Anterior cingulate cortex (tissue), 58 donors: ENCODE data around the gene SLC25A5.
A peak's percentile ranks its signal among the peaks of the same experiment; 100 is the strongest.
"Not testable (repeated sequence)": the region's sequence is repeated elsewhere in the genome, so short reads cannot be mapped to it uniquely, and the experiment has no call there.

ENCODE experiments used
- DNase-seq, 58 donors: peaks; one replicate each; lab custom pipeline; 2025; lab: John Stamatoyannopoulos, UW

SLC25A5 gene

DNA sequence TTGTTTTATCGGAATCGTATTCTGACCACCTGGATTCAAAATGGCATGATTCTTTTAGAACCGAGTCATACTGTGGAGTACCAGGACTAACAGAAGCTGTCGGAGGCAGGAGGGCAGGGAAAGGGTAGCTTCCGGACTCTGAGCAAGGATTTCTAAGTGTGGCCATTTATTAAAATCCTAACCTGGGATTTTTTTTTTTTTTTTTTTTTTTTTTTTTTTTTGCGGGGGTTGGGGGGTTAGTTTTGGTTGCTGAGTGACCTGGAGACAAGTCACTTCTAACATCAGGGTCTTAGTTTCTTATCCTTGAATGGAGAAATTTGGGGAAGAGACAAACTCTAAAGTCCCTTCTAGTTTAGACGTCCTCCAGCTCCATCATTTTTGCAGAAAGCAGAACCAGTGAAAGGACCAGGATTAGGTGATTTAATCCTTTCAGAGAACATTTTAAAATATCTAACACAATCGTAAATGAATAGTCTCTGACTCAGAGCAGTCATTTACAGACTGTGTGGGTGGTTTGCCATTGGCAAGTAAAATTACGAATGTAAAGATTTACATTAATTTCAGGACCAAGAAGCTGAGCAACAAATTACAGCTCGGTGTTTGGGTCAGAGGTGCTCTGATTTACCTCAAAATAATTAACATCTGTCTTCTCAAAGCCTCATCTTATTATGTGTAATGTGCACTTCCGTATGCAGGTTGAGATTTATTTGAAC is 7.3 kb downstream of the SLC25A5 start:
- no peak for DNase-seq

DNA sequence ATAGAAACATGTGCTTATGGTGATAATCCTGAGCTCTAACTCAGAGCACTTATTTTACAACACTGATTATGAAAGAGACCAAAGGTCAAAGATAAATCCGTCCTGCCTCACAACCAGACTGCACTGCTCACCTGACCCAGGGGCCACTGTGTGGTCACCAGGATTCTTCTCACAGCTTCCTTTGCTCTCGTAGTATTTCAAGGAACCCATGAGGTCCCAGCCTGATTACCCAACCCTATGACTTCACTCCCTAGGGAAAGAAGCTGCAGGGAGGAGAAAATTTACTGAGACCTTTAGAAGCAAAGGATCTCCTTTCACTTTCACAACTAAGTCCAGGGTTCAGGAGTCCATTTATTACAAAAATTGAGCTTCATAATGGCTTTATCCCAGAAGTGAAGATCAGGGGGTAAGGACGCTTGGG is 9.6 kb downstream of the SLC25A5 start:
- DNase-seq, result no peak

DNA sequence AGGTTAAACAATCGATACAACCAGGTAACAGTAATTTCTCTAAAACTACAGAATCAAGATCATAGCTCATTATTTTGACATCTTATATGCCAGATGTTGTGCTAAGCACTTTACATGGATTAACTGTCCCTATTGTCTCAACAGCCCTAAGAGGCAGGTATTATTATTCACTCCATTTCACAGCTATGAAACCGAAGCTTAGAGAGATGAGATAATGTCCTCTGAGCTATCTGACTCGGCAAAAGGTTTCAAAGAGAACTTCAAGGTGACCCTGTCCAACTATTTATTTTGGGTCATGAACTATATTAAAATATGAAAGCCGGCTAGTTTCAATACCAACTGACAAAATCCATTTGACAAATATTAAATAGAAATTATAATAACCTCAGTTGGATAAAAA is 10.3 kb downstream of the SLC25A5 start:
- DNase-seq, result no peak

DNA sequence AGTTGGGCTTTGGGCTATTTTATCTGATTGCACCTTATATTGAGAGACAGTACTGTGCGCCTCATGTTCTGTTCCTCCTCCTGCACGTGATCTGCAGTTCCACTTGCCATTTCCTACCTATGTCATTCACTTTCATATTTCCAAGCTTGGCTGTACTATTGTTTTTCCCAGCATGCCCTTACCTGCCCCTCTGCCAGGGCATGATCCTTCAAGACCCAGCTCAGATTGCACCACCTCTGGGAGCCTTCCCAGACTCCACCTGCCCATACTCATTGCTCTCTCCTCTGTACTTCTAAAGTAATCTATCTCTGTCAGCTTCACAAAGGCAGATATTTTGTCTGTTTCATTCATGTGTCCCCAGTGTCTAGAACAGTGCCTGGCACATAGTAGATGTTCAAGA is 11.6 kb downstream of the SLC25A5 start:
- no peak for DNase-seq

DNA sequence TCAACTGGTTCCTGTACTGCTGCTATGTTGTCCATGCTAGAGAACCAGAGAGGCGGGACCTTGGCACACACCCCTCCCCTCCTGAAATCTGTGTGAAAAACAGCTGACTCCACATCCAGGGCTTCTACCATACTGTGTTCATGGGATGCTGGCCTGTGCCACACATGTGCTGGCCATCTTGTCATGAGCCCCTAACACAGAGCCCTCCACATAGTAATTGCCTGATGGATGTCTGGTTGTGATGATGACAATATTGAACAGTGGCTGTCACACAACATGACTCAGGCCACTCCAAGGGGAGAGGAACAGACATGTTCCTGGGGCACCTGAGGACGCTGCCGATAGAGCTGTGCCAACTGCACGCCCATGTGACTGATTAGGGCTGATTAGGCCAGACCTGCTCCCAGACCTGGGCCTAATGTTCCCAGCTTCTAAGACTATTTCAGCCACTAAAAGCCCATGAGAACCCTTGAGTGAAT is 13.1 kb downstream of the SLC25A5 start:
- DNase-seq, result no peak

DNA sequence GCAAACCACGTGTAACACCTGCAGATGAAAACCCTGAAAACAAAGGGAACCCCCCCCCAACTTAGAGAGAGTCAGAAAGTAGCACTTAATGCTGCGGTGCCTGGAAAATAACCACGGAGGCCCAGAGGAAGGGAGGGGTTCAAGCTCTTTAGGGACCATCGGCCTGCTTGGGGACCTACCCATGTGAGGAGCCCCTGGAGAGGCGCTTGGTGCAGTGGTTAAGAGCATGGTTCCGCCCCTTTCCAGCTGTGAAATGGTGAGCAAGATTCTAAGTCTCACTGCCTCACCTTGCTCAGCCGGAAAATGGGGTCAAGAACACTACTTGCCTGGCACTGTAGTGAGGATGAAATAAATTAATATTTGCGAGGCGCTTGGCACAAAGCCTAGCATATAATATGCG is 13.8 kb downstream of the SLC25A5 start:
- DNase-seq, result no peak

DNA sequence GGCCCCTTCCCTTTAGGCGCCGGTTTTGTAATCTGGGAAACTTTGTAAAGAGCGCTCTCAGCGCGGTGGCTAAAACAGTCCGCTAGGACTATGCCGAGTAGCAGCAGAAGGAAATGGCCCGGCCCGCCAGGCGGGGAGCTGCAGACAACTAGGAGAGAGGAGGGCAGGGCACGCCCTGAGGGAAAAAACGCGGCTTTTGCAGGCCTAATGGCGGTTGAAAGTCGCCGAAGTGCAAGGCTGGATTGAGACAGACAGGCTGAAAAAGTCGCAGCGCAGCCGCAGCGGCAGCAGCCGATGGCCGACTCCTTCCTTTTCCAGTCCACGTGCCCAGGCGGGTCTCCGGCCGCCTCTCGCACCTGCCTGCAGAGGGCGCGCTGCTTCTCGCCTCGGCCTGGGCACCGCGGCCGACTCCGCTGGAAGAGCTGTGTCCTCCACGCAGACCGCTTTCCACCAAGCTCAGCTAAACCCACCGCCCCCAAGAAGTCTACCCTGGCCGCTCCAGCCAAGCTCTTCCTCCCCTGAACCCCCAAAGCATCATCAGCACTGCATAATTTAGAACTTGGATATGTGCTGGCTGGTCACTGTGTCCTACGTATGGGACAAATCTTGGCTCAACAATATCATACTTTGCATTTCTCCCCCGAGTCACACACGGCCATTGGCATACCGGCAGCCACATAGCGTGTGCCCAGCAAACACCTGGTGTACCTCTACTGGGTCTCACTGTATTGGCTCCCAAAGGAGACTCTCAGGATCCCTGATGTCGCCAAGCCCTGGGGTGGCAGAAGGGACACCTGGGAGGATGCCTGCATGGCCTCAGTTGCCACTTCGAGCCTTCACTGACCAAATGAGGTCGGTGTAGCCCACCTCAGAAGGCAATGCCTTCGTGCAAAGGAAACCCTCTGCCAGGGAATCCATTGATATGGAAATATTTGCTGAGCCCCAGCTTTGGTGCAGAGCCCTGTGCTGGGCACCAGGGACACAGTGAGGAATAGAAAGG is 14.5 kb downstream of the SLC25A5 start:
- peak in 48 of 58 donors; percentile 2 to 63 (median 18) for DNase-seq

DNA sequence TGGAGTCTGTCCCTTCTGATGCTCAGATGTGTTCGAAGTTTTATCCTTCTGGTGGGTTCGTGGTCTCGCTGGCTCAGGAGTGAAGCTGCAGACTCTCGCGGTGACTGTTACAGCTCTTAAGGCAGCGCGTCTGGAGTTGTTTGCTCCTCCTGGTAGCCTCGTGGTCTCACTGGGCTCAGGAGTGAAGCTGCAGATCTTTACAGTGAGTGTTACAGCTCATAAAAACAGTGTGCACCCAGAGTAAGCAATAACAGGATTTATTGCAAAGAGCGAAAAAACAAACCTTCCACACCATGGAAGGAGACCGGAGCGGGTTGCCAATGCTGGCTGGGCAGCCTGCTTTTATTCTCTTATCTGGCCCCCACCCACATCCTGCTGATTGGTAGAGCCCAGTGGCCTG is 18.5 kb downstream of the SLC25A5 start:
- DNase-seq, result no peak

DNA sequence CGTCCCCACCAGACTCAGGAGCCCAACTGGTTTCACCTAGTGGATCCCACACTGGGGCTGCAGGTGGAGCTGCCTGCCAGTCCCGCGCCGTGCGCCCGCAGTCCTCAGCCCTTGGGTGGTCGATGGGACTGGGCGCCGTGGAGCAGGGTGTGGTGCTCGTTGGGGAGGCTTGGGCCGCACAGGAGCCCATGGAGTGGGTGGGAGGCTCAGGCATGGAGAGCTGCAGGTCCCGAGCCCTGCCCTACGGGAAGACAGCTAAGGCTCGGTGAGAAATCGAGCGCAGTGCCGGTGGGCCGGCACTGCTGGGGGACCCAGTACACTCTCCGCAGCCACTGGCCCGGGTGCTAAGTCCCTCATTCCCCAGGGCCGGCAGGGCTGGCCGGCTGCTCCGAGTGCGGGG is 19.5 kb downstream of the SLC25A5 start:
- DNase-seq, result not testable (repeated sequence)

DNA sequence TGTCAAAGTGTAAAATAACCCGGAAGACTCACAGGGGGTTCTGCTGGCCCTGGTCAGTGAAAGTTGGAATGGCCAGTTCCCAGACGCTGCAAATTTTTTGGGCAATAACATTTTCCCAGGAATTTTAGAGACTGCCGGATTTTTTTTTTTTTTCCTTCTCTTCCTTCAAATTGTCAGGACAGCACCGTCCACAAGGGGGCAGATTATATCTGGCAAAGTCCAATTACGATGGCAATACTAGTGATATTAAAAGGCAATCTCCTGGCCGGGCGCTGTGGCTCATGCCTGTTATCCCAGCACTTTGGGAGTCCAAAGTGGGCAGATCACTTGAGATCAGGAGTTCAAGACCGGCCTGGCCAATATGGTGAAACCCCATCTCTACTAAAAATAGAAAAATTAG is 20.5 kb downstream of the SLC25A5 start:
- DNase-seq, result peak in 26 of 58 donors; percentile 0 to 47 (median 2)

DNA sequence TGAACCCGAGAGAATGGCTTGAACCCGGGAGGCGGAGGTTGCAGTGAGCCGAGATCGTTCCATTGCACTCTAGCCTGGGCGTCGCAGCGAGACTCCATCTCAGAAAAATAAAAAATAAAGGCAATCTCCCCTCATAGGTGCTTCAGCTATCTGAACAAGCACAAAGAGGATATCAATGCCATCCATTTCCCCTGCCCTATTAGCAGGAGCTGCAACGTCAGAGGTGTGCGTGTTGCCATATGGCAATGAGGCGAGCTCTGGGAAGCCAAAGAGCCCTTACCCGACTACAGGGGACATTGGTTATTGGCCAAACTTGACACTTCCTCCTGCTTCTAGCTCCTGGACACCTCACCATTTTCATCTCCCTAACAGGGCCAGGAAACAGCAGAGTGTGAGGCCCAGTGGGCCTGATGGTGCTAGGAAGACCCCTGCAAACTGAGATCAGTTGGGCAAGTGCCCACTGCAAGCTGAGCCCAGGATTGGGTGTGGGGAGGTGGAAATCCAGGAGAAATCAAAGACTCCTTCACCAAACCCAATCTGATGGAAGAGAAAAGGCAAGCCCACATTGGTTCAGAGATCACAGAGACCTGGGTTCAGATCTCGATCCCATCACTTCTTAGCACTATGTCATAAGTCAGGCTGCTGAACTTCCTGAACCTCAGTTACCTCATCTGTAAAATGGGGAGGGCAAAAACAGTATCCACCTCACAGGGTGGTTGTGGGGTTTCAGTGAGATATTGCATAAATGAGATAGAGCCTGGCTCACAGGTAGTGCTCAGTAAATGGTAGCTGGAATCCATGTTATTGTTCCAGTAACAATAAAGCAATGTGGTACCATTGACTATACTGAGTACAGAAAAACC is 21.2 kb downstream of the SLC25A5 start:
- no peak for DNase-seq

DNA sequence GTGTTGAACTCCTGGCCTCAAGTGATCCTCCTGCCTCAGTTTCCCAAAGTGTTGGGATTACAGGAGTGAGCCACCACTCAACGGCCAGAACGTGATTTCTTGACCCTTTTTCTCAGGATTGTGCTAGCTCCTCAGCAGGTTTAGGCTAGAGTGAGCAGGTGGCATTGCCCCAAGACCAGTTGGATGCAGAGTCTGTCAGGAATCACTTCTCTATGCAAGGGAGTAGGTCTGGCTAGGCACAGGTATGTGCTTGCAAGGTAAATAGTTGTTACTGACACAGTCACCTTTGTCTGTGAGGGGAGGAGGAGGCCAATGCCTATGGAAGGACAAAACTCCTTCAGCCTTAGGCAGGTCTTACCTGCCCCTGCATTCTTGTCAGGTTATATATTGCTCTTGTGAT is 24.2 kb downstream of the SLC25A5 start:
- no peak for DNase-seq

DNA sequence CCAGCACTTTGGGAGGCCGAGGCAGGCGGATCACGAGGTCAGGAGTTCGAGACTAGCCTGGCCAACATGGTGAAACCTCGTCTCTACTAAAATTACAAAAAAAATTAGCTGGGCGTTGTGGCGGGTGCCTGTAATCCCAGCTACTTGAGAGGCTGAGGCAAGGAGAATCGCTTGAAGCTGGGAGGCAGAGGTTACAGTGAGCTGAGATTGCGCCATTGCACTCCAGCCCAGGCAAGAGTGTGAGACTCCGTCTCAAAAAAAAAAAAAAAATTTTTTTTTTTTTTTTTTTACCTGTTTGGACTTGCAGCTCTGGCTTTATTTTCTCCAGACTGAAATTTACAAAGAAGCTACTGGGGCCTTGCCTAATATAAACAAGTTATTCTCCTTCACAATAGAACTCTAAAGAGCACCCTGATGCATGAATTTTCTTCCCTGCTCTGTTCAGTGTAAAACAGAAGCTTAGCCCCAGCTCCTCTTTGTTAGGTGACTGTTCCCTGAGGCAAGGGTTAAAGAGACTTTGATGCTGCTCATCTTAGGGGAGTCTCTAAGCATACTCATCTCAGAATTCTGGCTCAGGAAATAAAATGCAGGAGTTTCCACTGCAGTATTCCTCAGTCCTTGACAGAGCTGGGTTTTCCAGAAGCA is 25.7 kb downstream of the SLC25A5 start:
- not testable (repeated sequence) for DNase-seq

DNA sequence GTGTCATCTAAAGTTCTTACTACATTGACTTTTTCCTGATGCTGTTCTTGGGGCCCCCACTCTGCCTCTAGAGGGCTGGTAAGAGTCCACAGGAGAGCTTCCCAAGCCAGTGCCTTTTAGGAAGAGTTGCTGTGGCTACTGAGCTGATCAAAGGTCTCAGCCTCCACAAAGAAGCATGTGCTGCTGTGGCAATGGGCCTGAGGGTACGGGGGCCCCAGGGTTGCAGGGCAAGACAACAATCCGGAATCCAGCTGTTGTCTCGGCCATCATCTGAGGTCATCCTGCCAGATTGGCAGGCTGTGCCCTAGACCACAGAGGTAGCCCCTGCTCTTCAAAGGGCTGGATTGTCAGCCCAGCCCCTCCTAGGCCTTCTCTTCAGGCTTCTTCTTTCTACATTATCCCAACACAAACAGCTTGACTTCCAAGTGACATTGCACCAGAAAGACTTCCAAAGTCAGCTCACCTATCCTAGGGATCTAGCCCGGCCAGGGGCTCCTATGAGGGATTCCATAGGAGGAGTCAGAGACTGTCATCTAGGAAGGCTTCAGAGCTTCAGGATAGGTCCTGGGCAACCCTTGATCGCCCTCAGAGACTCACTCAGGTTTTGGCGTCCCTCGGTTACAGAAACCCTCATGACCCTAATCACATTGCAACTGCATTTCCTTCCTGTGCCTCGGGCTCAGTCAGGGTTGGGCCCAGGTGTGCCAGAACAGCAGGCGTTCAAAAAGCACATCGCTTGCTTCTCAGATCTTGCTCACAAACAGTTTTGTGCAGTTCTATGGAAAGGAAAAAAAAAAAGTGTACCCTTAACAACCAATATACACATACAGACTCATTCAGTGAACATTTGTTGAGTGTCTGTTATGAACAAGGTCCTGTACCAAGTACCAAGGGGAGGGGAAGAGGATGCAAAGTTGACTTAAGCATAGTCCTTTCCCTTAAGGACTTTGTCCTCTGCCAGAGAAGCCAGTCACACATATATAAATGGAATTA is 27.8 kb downstream of the SLC25A5 start:
- no peak for DNase-seq

DNA sequence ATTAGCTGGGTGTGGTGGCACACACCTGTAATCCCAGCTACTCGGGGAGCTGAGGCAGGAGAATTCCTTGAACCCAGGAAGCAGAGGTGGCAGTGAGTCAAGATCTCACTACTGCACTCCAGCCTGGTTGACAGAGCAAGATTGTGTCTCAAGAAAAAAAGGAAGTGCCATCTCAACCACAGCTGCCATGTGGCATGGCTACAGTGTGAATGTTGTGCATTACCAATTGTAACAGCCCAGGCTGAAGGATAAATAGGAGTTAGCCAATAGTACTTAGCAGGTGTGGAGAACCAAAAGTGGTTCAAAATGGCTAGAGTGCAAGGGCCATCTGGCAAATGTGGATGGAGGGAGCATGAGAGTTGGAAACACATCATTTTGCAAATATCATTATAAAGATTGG is 28.9 kb downstream of the SLC25A5 start:
- DNase-seq, result no peak

DNA sequence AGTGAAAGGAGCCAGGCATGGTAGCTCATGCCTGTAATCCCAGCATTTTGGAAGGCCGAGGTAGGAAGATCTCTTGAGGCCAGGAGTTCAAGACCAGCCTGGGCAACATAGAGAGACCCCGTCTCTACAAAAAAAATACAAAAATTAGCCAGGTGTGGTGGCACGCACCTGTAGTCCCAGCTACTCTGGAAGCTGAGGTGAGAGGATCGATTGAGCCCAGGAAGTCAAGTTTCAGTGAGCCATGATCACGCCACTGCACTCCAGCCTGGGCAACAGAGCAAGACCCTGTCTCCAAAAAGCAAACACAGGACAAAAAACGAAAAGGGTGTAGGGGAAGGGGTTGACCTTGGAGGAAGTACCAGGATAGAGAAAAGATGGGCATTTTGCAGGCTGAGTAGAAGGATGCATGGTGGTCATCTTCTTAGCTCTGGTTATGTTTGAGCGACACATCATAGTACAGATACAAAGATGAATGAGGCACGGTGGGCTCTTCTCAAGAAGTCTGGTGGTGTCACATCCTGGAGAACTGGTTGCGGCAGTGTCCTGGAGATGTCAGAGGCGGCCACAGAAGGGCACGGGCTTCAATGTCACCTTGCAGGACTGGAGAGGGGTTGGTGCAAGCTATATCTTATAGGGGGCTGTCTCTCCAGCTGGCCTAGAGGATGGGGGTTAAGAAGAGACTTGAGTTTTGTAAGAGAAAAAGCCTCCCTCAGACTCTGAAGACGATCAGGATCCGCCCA is 32.0 kb downstream of the SLC25A5 start:
- no peak for DNase-seq

DNA sequence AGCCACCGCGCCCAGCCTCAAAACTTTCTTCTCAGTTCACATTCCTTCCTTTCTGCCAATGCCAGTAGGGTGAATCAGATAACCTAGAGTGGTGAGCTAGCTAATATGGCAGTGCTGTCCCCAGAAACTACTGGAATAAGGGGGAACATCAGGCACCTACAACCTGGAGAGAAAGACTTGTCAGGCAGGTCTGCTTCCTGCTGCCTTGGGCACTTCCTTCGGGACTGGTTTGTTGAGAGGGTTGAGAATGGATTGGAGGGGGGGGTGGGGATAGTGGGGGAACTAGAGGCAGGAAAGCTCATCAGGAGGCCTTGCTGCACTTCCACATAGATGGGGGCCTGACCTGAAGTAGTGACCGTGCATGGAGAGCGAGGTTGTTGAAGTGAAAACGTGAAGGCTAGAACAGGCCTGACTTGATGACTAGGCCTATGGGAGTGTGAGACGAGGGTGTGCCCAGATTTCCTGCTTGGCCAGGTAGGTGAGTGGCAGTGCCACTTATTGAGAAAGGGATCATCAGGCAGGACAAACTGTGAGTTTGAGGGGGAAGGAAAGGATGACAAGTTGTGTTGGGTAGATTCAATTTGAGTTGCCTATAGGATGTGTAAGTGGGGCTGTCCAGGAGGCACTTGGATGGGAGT is 33.4 kb downstream of the SLC25A5 start:
- no peak for DNase-seq
